Aorta (tissue), 5 donors: Measurements from ENCODE around the gene COL21A1. TPM values are rescaled to one million over a fixed set of nuclear protein-coding genes. Genes with fewer than 3 reads are reported as not detected.

ENCODE experiments used
- ATAC-seq: fragments of 200-7000 bp; cut with Tn5 transposase; one replicate; pipeline ENCODE4 v1.9.1; 2022; ENCODE audit warnings: moderate library complexity; ENCODE audit not compliant: low FRiP score
- DNase-seq, 2 donors: peaks; one replicate each; pipeline ENCODE4 v3.0.0-alpha.2; 2020
- H3K27ac ChIP-seq, 2 donors: one replicate each; pipeline ENCODE4 v1.5.1; 2013; ENCODE audit warnings: low read length in 2 of 2, mild to moderate bottlenecking in 2 of 2, moderate library complexity in 2 of 2, control low read depth in 1 of 2, inconsistent platforms in 1 of 2, low read depth in 1 of 2
- H3K27me3 ChIP-seq, 2 donors: one replicate each; pipeline ENCODE4 v1.6.1; 2013; ENCODE audit warnings: control low read depth in 1 of 2, low read length in 1 of 2, mild to moderate bottlenecking in 1 of 2, moderate library complexity in 1 of 2; ENCODE audit not compliant: insufficient read depth in 2 of 2, control insufficient read depth in 1 of 2
- H3K36me3 ChIP-seq, 2 donors: one replicate each; pipeline ENCODE4 v1.6.1; 2013; ENCODE audit warnings: control low read depth in 1 of 2, low read length in 1 of 2, mild to moderate bottlenecking in 1 of 2; ENCODE audit not compliant: insufficient read depth in 2 of 2, control insufficient read depth in 1 of 2
- H3K4me1 ChIP-seq, 2 donors: one replicate each; pipeline ENCODE4 v1.6.1; 2013; ENCODE audit warnings: low read length in 2 of 2, control low read depth in 1 of 2, mild to moderate bottlenecking in 1 of 2, moderate library complexity in 1 of 2; ENCODE audit not compliant: insufficient read depth in 2 of 2, control insufficient read depth in 1 of 2
- H3K4me3 ChIP-seq, 2 donors: one replicate each; pipeline ENCODE4 v1.5.1; 2013; ENCODE audit warnings: low read length in 2 of 2, control low read depth in 1 of 2, mild to moderate bottlenecking in 1 of 2
- H3K9me3 ChIP-seq: one replicate; pipeline ENCODE4 v1.6.1; 2013; ENCODE audit warnings: mild to moderate bottlenecking, low read length; ENCODE audit not compliant: control insufficient read depth
- WGBS, 2 donors: extraction: QIAGEN DNeasy Blood & Tissue Kit; methylation state at CpG; one replicate each; pipeline ENCODE4 v1.1.7; 2013; 5-methylcytosine and 5-hydroxymethylcytosine counted together
- intact Hi-C, 2 donors: fragments of 100-400 bp; cut with DNase I; formaldehyde crosslinking; loops; one replicate each; pipeline versions ENCODE4 v1.14.2 to v1.15.0; 2022
- polyA plus RNA-seq, 2 donors: library from polyadenylated mRNA; stranded (reverse); fragments of 200-250 nt; gene quantifications; one replicate each; pipeline ENCODE4 v1.2.3, GENCODE V29; 2013
- total RNA-seq, 2 donors: library from RNA; stranded (reverse); fragmentation: NEBNext Ultra II Directional; extraction: Animal tissue kit (Norgen Biotek cat#: 25700); gene quantifications; one replicate each; pipeline ENCODE4 v1.2.1, GENCODE V29; 2021
- donor health status: healthy with polysubstance abuse.
- donor health status: Bipolar disorder and iron deficiency.
- donor health status: DM: no; HTN: no; CAD: no.
- donor health status: DM: no; HTN: no; CAD: no.
- donor health status: DM: yes; HTN: yes; CAD: no.

Gene COL21A1
- total and polyA plus RNA-seq, 4 donors = 22.5 to 67.0 (median 31.1) TPM

GRCh38 chr6:56076033-56076432, 171.3 kb downstream of the COL21A1 start:
- no peaks in the 10 kb centered on the region for H3K27me3 ChIP-seq
- no peak for ATAC-seq
- intact Hi-C loops = loop anchor here in 1 of 2 donors (10.0 kb wide), 1 partner anchor 169 kb away; the partner anchor contains the start of gene COL21A1
- H3K4me1 ChIP-seq = peaks cover 1 to 3% of the 10 kb centered on the region in 2 donors
- H3K9me3 ChIP-seq = no peaks in the 10 kb centered on the region
- no peak overlapping the region for H3K4me3 ChIP-seq
- H3K27ac ChIP-seq = no peak overlapping the region
- DNase-seq = no peak
- no peaks in the 10 kb centered on the region for H3K36me3 ChIP-seq

- H3K27me3 ChIP-seq = no peaks in the 10 kb centered on the region
- intact Hi-C loops = loop anchor here in 1 of 2 donors (10.0 kb wide), 1 partner anchor 171 kb away; the partner anchor contains the start of gene COL21A1
- H3K4me1 ChIP-seq = peaks cover 2 to 5% of the 10 kb centered on the region in 2 donors
- peak overlapping the region; percentile 68 to 93 for H3K27ac ChIP-seq
- DNase-seq = no peak
- H3K36me3 ChIP-seq = no peaks in the 10 kb centered on the region
- H3K9me3 ChIP-seq = no peaks in the 10 kb centered on the region
- H3K4me3 ChIP-seq = no peak overlapping the region
- ATAC-seq = no peak
Measured at GRCh38 chr6:56073761-56074160, 173.6 kb downstream of the COL21A1 start.

- Histone ChIP-seq H3K27me3 (no peaks in the 10 kb centered on the region), H3K4me3 (no peak overlapping the region), H3K4me1 (peaks cover 2 to 5% of the 10 kb centered on the region in 2 donors), H3K9me3 (no peaks in the 10 kb centered on the region), H3K27ac (peak overlapping the region; percentile 70 to 94), H3K36me3 (no peaks in the 10 kb centered on the region)
- WGBS, 2 donors = 0 to 8% methylated on average over 1 of the region's 1 CpG
- DNase-seq (no peak), ATAC-seq (peak; percentile 65)
- intact Hi-C loops = loop anchor here in 1 of 2 donors (10.0 kb wide), 1 partner anchor 171 kb away; the partner anchor contains the start of gene COL21A1
Measured at GRCh38 chr6:56073315-56073714, 174.1 kb downstream of the COL21A1 start.

GRCh38 chr6:56072856-56073255, 174.5 kb downstream of the COL21A1 start:
- peak overlapping the region; percentile 70 to 94 for H3K27ac ChIP-seq
- no peak overlapping the region for H3K4me3 ChIP-seq
- no peaks in the 10 kb centered on the region for H3K36me3 ChIP-seq
- ATAC-seq = peak; percentile 29
- 34 to 50% methylated on average over 1 of the region's 1 CpG for WGBS, 2 donors
- no peaks in the 10 kb centered on the region for H3K9me3 ChIP-seq
- H3K27me3 ChIP-seq = no peaks in the 10 kb centered on the region
- no peak for DNase-seq
- peaks cover 2 to 5% of the 10 kb centered on the region in 2 donors for H3K4me1 ChIP-seq
- intact Hi-C loops = loop anchor here in 1 of 2 donors (10.0 kb wide), 1 partner anchor 172 kb away; the partner anchor contains the start of gene COL21A1

GRCh38 chr6:56065408-56065807, 182.0 kb downstream of the COL21A1 start:
- H3K27ac ChIP-seq = no peak overlapping the region
- peaks cover 0 to 1% of the 10 kb centered on the region in 2 donors for H3K36me3 ChIP-seq
- H3K4me3 ChIP-seq = no peak overlapping the region
- DNase-seq (no peak), ATAC-seq (no peak)
- H3K4me1 ChIP-seq = peaks cover 3 to 9% of the 10 kb centered on the region in 2 donors
- no peaks in the 10 kb centered on the region for H3K27me3 ChIP-seq
- intact Hi-C loops = no loop called here
- no peaks in the 10 kb centered on the region for H3K9me3 ChIP-seq

GRCh38 chr6:56062836-56063235, 184.5 kb downstream of the COL21A1 start:
- Histone ChIP-seq H3K4me3 (no peak overlapping the region), H3K36me3 (peaks cover 0 to 1% of the 10 kb centered on the region in 2 donors), H3K27me3 (no peaks in the 10 kb centered on the region), H3K27ac (no peak overlapping the region), H3K9me3 (no peaks in the 10 kb centered on the region), H3K4me1 (peaks cover 3 to 9% of the 10 kb centered on the region in 2 donors)
- ATAC-seq = no peak
- DNase-seq = no peak
- intact Hi-C loops = no loop called here
- 0 to 9% methylated on average over 1 of the region's 1 CpG for WGBS, 2 donors

GRCh38 chr6:56058636-56059035, 188.7 kb downstream of the COL21A1 start:
- Histone ChIP-seq H3K4me3 (no peak overlapping the region), H3K27ac (no peak overlapping the region), H3K27me3 (no peaks in the 10 kb centered on the region), H3K9me3 (no peaks in the 10 kb centered on the region), H3K4me1 (peaks cover 3 to 6% of the 10 kb centered on the region in 2 donors), H3K36me3 (no peaks in the 10 kb centered on the region)
- DNase-seq (no peak), ATAC-seq (no peak)
- 60 to 69% methylated on average over 2 of the region's 2 CpGs for WGBS, 2 donors
- intact Hi-C loops = no loop called here

GRCh38 chr6:56055081-56055704, 192.2 kb downstream of the COL21A1 start:
- 38 to 48% methylated on average over 7 of the region's 7 CpGs for WGBS, 2 donors
- Histone ChIP-seq H3K27me3 (no peaks in the 10 kb centered on the region), H3K27ac (no peak overlapping the region), H3K9me3 (no peaks in the 10 kb centered on the region), H3K36me3 (no peaks in the 10 kb centered on the region), H3K4me3 (no peak overlapping the region), H3K4me1 (peaks cover 0 to 2% of the 10 kb centered on the region in 2 donors)
- no peak for DNase-seq
- no peak for ATAC-seq
- intact Hi-C loops = no loop called here

GRCh38 chr6:56051202-56051598, 196.2 kb downstream of the COL21A1 start:
- Histone ChIP-seq H3K9me3 (no peaks in the 10 kb centered on the region), H3K27ac (no peak overlapping the region), H3K4me3 (no peak overlapping the region), H3K27me3 (no peaks in the 10 kb centered on the region), H3K36me3 (no peaks in the 10 kb centered on the region), H3K4me1 (peaks cover 2 to 9% of the 10 kb centered on the region in 2 donors)
- intact Hi-C loops = no loop called here
- ATAC-seq (no peak), DNase-seq (no peak)
